Activated naive CD4-positive, alpha-beta T cell treated with anti-CD3 and anti-CD28 coated beads for 36 hours (primary cell): ENCODE results near the gene CD164. TPM values are rescaled to one million over a fixed set of nuclear protein-coding genes. Genes with fewer than 3 reads are reported as not detected.

ENCODE experiments used
- CTCF ChIA-PET: fragments of 350-600 bp; sonication (Branson Sonifier 250); formaldehyde crosslinking; loops from one replicate; lab custom pipeline; 2021; ENCODE audit warnings: antibody characterized with exemption; lab: Charles Lee
- DNase-seq: peaks from one replicate; pipeline ENCODE4 v3.0.0-alpha.2; 2020
- H3K27ac Mint-ChIP-seq: one replicate; pipeline ENCODE4 v1.8.0; 2021; ENCODE audit warnings: mild to moderate bottlenecking, mixed read lengths
- H3K27me3 Mint-ChIP-seq: one replicate; pipeline ENCODE4 v1.8.0; 2021; ENCODE audit warnings: low read depth, mixed read lengths
- H3K36me3 Mint-ChIP-seq: one replicate; pipeline ENCODE4 v1.8.0; 2021; ENCODE audit warnings: low read depth, mixed read lengths
- H3K4me1 Mint-ChIP-seq: one replicate; pipeline ENCODE4 v1.8.0; 2021; ENCODE audit warnings: low read depth, mixed read lengths
- H3K4me3 Mint-ChIP-seq: one replicate; pipeline ENCODE4 v1.8.0; 2021; ENCODE audit warnings: mild to moderate bottlenecking, moderate library complexity, mixed read lengths
- H3K9me3 Mint-ChIP-seq: one replicate; pipeline ENCODE4 v1.8.0; 2021; ENCODE audit warnings: mixed read lengths
- intact Hi-C: fragments of 100-400 bp; cut with micrococcal nuclease; formaldehyde crosslinking; loops from one replicate; pipeline ENCODE4 v1.15.1; 2023
- total RNA-seq, 2 experiments: library from RNA; stranded (reverse); gene quantifications; one replicate each; pipeline ENCODE4 v1.2.3, GENCODE V29; 2021

The CD164 gene
- total RNA-seq, 2 experiments from 2014 or later, result 177 to 180 TPM

DNA sequence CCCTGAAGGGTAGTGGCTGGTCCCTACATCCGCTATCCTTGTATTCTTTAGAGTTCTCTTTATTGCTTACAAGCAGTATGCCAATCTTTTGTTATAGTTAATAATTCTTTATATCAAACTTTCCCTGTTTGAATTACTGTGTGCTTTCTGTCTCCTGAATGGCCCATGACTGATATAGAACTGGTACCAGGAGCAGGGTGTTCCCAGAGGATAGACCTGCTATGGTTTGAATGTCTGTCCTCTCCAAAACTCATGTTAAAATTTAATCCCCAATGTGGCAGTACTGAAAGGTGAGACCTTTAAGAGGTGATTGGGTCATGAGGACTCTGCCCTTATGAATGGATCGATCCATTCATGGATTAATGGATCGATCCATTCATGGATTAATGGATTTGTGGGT, 26.0 kb downstream of the CD164 start:
- no peak for DNase-seq

DNA sequence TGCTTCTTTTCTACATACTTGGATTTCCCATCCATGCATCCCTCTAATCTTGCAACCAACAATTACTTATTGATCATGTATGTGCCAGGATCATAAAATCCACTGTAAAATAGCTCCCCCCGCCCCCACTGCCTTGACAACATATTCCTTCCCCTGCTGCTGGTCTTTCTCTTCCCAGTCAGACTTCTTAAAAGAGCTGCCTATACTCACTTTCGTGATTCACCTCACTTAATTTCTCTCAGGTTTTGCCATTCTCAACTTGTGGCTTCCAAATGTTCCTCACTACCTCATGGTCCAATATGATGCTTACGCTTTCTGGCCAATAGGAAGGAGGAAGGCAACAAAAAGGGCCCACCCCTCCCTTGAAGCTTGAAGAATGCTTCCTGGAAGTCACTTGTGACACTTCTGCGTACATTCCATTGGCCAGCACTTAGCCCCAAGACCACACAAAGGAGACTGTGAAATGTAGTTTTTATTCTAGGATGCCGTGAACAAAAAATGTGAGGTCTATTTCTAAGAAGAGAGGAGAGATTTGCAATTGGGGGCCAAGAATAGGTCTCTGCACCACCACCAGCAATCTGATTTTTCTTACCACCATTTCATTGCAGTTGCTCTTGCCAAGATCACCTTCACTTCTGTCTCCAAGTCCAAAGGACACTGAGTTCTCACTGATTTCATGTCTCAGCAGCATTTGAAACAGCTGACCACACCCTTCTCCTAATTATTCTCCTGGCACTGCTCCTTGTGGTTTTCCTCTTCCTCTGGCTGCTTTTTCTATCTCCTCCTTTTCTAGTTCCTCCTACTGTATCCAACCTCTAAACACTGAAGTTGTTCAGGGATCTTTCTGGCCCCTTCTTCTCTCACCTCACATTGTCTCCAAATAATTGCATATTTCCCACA, 30.8 kb downstream of the CD164 start:
- no peak for DNase-seq
- intact Hi-C loops, result no loop called here
- Mint-ChIP-seq H3K36me3 (peaks cover 19% of the 10 kb centered on the region), H3K4me1 (no peaks in the 10 kb centered on the region), H3K9me3 (no peaks in the 10 kb centered on the region), H3K27me3 (no peaks in the 10 kb centered on the region), H3K4me3 (no peak overlapping the region), H3K27ac (no peak overlapping the region)
- CTCF ChIA-PET, result interaction anchor here (1.0 to 1.7 kb wide), 2 partner anchors 32 to 164 kb away, joined by 3 to 4 read pairs; no protein-coding TSS in a partner anchor

More for the DNA sequence above, 26.0 kb downstream of the CD164 start:
- CTCF ChIA-PET, result interaction anchor here (1.1 kb wide), 1 partner anchor 27 kb away, joined by 5 read pairs; no protein-coding TSS in a partner anchor
- Mint-ChIP-seq H3K4me1 (no peaks in the 10 kb centered on the region), H3K27me3 (no peaks in the 10 kb centered on the region), H3K4me3 (no peak overlapping the region), H3K9me3 (no peaks in the 10 kb centered on the region), H3K27ac (no peak overlapping the region), H3K36me3 (peaks cover 65% of the 10 kb centered on the region)
- intact Hi-C loops, result no loop called here

DNA sequence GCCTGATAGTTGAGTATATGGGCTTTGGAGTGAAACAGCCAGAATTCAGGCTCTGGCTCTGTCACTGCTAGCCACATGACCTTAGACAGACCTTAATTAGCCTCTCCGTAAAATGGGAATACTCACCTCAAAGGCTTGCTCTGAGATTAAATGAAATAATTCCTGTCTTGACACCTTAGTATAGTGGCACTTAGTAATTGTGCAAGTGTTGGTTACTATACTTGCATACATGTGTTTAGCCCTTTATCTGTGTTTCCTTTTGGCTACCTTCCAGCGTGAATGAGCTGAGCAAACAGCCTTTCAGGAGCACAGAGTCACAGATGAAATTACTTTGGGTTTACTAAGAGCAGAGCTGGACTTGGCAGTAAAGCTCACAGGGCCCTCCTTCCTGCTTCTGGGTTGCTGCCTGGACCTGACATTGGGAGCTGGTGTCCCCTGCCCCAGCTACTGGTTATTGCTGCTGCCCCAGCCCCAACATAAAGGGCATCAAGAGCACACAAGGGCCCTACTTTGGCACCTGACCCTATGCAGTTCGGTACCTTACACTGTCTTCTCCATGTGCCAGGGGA, 32.8 kb downstream of the CD164 start:
- DNase-seq, result no peak
- Mint-ChIP-seq H3K36me3 (peaks cover 6% of the 10 kb centered on the region), H3K4me1 (no peaks in the 10 kb centered on the region), H3K4me3 (no peak overlapping the region), H3K27me3 (no peaks in the 10 kb centered on the region), H3K9me3 (no peaks in the 10 kb centered on the region), H3K27ac (no peak overlapping the region)
- CTCF ChIA-PET, result no interaction called here
- intact Hi-C loops, result no loop called here

DNA sequence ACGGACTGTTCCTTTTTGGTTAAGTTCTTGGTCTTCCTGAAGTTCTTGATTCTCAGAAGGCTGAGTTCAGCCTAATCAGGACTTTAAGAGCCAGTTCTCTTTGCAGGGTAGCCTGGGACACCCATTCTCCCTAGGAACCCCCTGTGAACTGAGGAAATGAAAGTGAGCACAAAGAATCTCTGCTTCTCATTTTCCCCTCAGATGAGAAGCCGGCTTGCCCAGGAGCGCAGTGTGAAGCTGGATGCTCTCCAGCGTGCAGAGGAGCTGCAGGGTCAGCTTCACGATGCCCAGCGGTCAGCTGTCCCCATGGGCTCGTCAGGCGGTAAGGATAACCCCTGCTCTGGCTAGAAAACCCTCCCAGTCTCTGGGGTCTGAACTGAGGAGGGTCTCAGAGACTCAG, 34.0 kb downstream of the CD164 start:
- Mint-ChIP-seq H3K27me3 (no peaks in the 10 kb centered on the region), H3K27ac (no peak overlapping the region), H3K4me3 (no peak overlapping the region), H3K36me3 (peaks cover 3% of the 10 kb centered on the region), H3K9me3 (no peaks in the 10 kb centered on the region), H3K4me1 (no peaks in the 10 kb centered on the region)
- intact Hi-C loops, result no loop called here
- CTCF ChIA-PET, result no interaction called here
- no peak for DNase-seq

DNA sequence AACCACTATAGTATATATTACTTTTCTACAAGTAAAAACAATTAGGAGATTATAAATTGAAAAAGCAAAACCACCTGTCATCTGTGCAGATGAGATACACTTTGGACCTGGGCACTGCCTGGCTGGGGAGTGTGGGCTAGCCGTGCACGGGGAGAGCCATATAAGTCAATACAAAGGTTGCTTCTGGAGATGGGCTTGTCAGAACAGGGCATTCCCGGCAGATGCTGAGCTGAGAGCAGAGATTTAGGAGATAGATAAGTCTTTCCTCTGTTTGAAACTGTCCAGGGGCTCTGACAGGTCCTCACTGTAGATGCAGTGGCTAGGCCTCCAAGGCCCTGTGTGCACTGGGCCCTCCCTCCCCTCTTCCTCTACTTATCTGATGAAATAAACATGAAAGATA, 34.5 kb downstream of the CD164 start:
- intact Hi-C loops, result no loop called here
- H3K4me1 Mint-ChIP-seq, result no peaks in the 10 kb centered on the region
- CTCF ChIA-PET, result no interaction called here
- H3K27me3 Mint-ChIP-seq, result no peaks in the 10 kb centered on the region
- H3K9me3 Mint-ChIP-seq, result no peaks in the 10 kb centered on the region
- H3K36me3 Mint-ChIP-seq, result no peaks in the 10 kb centered on the region
- H3K4me3 Mint-ChIP-seq, result no peak overlapping the region
- DNase-seq, result no peak
- no peak overlapping the region for H3K27ac Mint-ChIP-seq

DNA sequence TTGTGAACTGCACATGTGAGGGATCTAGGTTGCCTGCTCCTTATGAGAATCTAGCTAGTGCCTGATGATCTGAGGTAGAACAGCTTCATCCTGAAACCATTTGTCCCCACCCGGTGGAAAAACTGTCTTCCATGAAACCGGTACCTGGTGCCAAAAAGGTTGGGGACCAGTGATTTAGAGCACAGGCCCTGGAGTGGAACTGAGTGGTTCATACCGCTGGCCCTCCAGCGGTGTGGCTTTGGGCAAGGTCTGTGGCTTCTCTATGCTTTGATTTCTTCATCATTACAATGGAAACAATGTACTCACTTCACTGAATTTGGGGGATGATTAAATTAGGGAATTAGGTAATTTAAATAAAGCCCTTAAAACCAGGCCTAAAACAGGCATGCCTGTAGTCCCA, 36.3 kb downstream of the CD164 start:
- Mint-ChIP-seq H3K27me3 (no peaks in the 10 kb centered on the region), H3K4me3 (no peak overlapping the region), H3K4me1 (no peaks in the 10 kb centered on the region), H3K9me3 (no peaks in the 10 kb centered on the region), H3K36me3 (no peaks in the 10 kb centered on the region), H3K27ac (no peak overlapping the region)
- intact Hi-C loops, result no loop called here
- CTCF ChIA-PET, result no interaction called here
- no peak for DNase-seq

DNA sequence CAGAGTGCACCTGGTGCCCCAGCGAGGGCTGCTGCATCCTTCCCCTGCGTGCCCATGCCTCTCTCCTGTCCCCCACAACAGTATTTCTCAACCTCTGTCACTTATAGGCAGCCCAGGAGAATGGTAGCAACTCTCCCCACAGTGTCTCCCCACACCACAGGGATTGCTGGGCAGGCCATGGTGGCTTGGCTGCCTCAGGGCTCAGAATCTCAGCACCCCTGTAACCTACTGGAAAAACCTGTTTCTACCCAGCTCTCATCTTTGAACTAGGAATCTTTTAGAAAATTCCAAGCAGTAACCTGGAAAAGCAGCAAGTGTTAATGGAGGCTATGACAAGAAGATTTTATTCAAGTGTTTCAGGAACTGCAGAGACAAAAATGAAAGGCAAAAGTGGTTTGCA, 38.0 kb downstream of the CD164 start:
- Mint-ChIP-seq H3K27ac (no peak overlapping the region), H3K9me3 (no peaks in the 10 kb centered on the region)
- CTCF ChIA-PET, result no interaction called here

DNA sequence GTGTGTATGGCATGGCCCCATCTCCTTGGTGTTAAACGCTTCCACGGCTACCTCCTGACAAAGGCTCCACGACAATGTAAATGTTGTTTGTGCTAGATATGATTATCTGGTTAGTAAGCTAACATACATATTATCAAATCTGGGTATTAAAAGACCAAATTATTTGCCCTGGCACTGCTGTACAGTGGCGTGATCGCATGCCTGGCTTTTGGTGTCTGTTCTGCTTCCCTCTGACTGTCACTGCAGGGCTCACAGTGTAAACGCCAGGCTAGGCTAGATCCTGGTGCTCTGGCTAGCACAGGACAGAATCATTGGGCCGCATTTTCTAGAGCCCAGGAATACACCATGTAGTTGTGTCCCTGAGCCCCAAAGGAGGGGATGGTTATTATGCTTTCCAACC, 38.7 kb downstream of the CD164 start:
- H3K27me3 Mint-ChIP-seq, result no peaks in the 10 kb centered on the region
- H3K36me3 Mint-ChIP-seq, result no peaks in the 10 kb centered on the region
- H3K4me3 Mint-ChIP-seq, result no peak overlapping the region
- H3K4me1 Mint-ChIP-seq, result no peaks in the 10 kb centered on the region
- no peaks in the 10 kb centered on the region for H3K9me3 Mint-ChIP-seq
- CTCF ChIA-PET, result no interaction called here
- no peak for DNase-seq
- H3K27ac Mint-ChIP-seq, result no peak overlapping the region
- intact Hi-C loops, result no loop called here

More for the DNA sequence above, 38.0 kb downstream of the CD164 start:
- Mint-ChIP-seq H3K4me1 (no peaks in the 10 kb centered on the region), H3K27me3 (no peaks in the 10 kb centered on the region), H3K36me3 (no peaks in the 10 kb centered on the region), H3K4me3 (no peak overlapping the region)
- intact Hi-C loops, result no loop called here
- no peak for DNase-seq

DNA sequence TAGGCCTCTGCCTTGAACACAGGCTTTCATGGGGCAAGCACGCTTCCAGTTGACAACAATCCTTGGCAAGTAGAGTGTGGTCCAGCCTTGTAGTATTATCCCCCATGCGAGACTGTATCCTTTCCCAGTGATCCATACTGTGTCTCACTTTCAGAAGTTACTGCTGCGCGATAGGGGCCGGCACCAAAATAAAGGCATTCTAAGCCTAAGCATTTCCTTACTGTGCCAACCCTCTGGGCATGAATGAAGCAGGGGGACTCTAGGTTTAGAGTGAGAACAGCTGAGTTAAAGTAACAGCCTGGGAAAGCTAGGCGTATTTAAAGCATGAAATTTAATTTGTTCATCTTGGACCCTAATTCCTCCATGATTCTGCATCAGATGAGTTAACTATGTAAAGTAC, 39.4 kb downstream of the CD164 start:
- Mint-ChIP-seq H3K27me3 (no peaks in the 10 kb centered on the region), H3K27ac (no peak overlapping the region)

DNA sequence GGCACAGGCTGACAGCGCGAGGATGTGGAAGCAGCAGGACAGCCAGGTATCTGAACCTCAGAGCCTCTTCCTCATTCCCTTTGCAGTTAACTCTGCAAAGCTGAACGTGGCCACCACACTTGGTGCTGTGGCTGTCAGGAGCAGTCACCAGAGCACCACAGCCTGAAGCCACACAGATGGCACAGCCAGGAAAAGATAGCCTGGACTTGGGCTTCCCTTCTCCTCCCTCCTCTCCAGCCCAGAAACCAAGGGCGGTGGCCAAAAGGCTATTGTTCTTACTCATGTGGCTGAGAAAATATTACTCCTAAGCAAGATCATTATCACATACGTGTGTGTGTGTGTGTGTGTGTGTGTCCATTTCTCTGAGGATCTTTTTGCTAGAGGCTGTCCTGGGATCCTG, 39.8 kb downstream of the CD164 start:
- Mint-ChIP-seq H3K4me3 (no peak overlapping the region), H3K9me3 (no peaks in the 10 kb centered on the region), H3K27me3 (no peaks in the 10 kb centered on the region), H3K4me1 (no peaks in the 10 kb centered on the region), H3K36me3 (no peaks in the 10 kb centered on the region), H3K27ac (no peak overlapping the region)
- intact Hi-C loops, result no loop called here
- CTCF ChIA-PET, result no interaction called here
- DNase-seq, result no peak

More for the DNA sequence above, 39.4 kb downstream of the CD164 start:
- CTCF ChIA-PET, result no interaction called here
- no peak for DNase-seq
- intact Hi-C loops, result no loop called here
- Mint-ChIP-seq H3K4me3 (no peak overlapping the region), H3K36me3 (no peaks in the 10 kb centered on the region), H3K4me1 (no peaks in the 10 kb centered on the region), H3K9me3 (no peaks in the 10 kb centered on the region)

DNA sequence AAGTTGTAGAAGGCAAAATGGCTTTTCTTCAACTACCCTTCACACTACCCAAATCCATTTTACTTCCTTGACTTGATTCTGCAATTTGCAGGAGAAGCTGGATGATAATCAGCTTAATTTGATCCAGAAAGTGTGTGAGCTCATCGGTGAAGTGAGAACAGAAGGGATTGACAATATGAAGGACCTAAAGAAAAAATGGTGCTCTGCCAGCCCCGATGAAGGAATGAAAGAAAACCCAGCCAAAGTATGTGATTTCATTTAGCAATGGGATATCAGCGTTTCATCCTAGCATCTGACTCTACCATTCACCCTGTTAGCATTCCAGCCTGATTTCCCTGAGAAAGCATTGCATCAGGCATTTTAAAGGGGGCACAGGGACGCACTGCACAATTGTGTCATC, 41.5 kb downstream of the CD164 start:
- Mint-ChIP-seq H3K27me3 (no peaks in the 10 kb centered on the region), H3K36me3 (no peaks in the 10 kb centered on the region), H3K9me3 (no peaks in the 10 kb centered on the region), H3K4me3 (no peak overlapping the region), H3K4me1 (no peaks in the 10 kb centered on the region), H3K27ac (no peak overlapping the region)
- no peak for DNase-seq
- intact Hi-C loops, result no loop called here
- CTCF ChIA-PET, result no interaction called here

DNA sequence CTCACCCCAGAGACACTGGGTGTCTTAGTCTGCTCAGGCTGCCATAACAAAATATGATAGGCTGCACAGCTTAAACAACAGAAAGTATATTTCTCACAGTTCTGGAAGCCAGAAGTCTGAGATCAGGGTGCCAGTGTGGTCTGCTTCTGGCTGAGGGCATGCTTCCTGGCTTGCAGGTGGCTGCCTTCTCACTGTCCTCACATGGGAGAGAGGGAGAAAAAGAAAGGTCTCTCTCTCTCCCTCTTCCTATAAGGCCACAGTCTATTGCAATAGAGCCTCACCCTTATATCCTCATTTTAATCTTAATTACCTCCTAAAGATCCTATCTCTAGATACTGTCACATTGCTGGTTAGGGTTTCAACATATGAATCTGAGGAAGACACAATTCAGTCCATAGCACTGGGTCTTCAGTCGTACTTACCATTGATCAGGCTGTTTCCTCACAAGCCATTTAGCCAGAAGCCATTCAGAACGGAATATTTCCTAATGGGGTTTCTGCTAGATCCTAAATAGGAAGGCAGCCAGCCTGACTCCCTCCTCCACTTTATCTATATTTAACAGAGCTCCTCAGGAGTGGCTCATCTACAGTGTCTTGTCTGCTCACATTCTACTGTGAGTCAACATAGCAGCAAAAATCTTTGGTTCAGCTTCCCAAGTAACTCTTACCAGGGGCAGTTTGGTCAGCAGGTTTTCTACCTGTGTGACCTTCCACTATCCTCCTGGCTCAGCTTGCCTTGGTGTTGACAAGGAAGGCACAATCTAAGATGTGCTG, 42.2 kb downstream of the CD164 start:
- no peaks in the 10 kb centered on the region for H3K4me1 Mint-ChIP-seq
- no peaks in the 10 kb centered on the region for H3K27me3 Mint-ChIP-seq
- H3K4me3 Mint-ChIP-seq, result no peak overlapping the region
- H3K27ac Mint-ChIP-seq, result no peak overlapping the region
- CTCF ChIA-PET, result interaction anchor here (0.7 to 1.3 kb wide), 2 partner anchors 10 to 37 kb away, joined by 3 read pairs; no protein-coding TSS in a partner anchor
- H3K9me3 Mint-ChIP-seq, result no peaks in the 10 kb centered on the region
- no peak for DNase-seq
- no peaks in the 10 kb centered on the region for H3K36me3 Mint-ChIP-seq
- intact Hi-C loops, result no loop called here
